Gastroesophageal sphincter (tissue), 3 donors: ENCODE results near the gene OR2T11.

ENCODE experiments used
- POLR2AphosphoS5 ChIP-seq: sonication (generic); formaldehyde crosslinking; IDR thresholded peaks from one replicate; pipeline ENCODE4 v1.6.1; 2017; ENCODE audit warnings: antibody characterized with exemption
- TF ChIP-seq, protein P1 (sequence below), 4 experiments: fragments of 200-600 bp in 2 of 4; fragments of 450-650 bp in 2 of 4; sonication (generic) in 1 of 4; IDR thresholded peaks; one replicate each; pipeline ENCODE4 v1.5.1; 2017 to 2019; ENCODE audit warnings: antibody characterized with exemption in 4 of 4, mild to moderate bottlenecking in 2 of 4, moderate library complexity in 2 of 4

DNA sequence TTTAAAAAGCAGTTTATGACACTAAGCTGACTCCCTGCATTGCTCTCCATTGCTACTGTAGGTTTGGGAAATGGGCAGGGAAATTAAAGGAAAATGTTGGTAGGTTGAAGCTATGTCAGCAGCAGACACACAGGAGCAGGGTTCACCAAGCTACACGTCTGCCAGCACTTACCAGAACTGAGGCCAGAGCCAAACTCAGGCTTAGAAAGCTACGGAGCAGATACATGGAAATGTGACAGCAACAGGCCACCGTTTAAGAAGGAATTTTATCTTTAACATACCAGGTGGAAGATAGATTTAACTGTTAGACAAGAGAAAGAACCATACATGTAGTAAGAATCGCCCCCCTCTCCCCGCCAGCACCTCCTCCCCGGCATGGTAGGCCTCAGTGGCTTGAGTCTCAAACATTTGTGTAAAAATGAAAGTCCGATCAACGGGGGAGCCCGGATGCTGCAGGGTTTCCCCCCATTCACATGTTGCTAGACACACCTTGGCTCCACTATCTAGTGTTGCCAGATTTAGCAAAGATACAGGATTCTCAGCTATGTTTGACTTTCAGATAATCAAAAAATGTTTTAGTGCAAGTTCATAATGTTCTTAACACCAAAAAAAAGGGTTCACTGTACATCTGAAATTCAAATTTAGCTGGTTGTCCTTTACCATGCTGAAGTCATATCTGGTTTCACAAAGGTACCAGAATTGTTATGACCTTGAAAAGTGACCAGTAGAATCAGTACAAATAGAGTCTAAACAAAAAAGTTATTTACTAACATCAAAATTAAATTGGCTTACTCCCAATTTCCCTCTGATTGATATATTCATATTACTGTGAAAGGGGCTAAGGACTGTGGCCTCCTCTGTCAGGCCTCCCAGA lies 6.7 kb downstream of the OR2T11 start:
- TF ChIP-seq, protein P1, sequence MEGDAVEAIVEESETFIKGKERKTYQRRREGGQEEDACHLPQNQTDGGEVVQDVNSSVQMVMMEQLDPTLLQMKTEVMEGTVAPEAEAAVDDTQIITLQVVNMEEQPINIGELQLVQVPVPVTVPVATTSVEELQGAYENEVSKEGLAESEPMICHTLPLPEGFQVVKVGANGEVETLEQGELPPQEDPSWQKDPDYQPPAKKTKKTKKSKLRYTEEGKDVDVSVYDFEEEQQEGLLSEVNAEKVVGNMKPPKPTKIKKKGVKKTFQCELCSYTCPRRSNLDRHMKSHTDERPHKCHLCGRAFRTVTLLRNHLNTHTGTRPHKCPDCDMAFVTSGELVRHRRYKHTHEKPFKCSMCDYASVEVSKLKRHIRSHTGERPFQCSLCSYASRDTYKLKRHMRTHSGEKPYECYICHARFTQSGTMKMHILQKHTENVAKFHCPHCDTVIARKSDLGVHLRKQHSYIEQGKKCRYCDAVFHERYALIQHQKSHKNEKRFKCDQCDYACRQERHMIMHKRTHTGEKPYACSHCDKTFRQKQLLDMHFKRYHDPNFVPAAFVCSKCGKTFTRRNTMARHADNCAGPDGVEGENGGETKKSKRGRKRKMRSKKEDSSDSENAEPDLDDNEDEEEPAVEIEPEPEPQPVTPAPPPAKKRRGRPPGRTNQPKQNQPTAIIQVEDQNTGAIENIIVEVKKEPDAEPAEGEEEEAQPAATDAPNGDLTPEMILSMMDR (IDR thresholded peaks at IDR 0.05) = no peak
- no peak for TF ChIP-seq POLR2AphosphoS5
